Stimulated activated CD4-positive, alpha-beta T cell treated with anti-CD3 and anti-CD28 coated beads, Interleukin-12 subunit alpha, Interleukin-12 subunit beta, amount 100 ng/mL, for 4 hours (primary cell): ENCODE measurements around the gene IL7R.

Experiments used
- DNase-seq: peaks from one replicate; pipeline ENCODE4 v3.0.0-alpha.2; 2020

The IL7R gene

DNA sequence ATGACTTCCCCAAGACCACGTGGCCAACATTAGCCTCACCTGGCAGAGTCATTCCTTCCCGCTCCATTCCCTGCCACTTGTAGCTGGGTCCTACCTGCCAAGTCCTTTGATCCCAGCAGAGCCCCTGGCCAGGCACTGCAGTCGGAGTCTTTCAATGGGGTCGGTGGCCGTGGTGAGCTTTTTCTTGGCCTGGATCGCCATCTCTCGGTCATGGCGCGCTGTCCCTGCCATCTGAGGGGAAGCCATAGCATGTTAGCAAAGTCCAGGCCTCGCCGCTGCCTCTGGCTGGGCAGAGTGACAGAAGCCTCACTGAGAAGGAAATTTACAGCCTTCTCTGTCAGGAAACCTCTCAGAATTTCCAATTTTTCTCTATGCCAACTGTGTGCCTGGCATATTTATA is 64.2 kb downstream of the IL7R start:
- DNase-seq: no peak

- no peak for DNase-seq
These were observed 65.2 kb downstream of the IL7R start for GRCh38 chr5:35921930-35922329.

DNA sequence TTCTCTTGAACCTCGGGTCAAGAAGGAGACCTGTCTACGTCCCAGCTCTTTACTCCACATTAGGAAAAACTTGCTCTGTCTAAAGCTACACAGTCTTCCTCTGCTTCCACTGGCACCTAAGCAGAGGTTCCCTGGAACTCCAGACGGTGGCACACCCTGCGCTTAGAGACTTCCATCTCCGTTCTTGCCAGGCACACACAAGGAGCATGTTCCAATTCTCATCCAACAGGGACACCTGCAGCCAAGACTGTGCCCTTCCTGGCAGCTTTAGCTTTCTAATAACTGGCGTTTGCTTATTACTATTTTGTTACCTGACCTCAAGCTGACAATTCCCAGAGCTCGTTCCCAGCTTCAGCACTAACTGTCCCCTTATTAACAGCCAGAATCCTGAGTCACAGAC is 65.8 kb downstream of the IL7R start:
- no peak for DNase-seq

GRCh38 chr5:35924122-35924949 is 67.6 kb downstream of the IL7R start:
- no peak for DNase-seq

DNA sequence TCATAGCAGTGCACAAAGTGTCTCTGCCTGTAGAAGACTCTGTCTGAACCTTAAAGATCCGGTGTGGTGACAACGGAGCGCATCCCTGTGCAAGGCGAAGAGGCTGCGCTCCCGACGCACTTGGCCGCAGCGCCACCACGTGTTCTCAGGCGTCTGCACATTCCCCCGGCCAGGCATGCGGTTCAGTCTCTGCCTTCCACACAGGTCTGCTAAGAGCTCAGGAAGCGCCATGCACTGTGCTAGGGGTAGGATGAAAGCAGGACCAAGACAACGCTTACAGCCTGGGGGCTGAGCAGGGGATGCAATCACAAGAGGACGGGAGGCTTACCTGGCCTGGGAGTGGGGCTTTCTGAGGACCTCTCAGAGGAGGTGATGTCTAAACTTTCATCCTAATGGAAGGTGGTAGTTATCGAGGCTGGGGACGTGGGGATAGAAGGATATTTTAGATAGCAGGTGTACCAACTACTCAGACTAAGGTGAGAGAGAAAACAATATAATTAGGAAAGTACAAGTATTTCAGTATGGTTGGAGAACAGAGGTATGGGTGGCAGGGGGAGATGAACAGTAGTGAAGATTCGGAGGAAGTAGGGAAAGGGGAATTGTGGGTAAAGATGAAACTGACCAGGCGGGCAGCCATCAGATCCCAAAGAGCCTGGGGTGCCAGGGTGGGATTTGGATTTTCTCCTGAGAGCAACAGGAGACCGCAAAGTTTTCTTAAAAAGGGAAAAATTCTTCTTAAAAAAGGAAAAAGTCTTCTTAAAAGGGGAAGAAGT is 68.4 kb downstream of the IL7R start:
- DNase-seq: peak; percentile 83

GRCh38 chr5:35926389-35927051 is 69.8 kb downstream of the IL7R start:
- DNase-seq: peak; percentile 40
